ACC112 (cell line): Measurements from ENCODE around the gene TLL1.
A peak's percentile ranks its signal among the peaks of the same experiment; 100 is the strongest.

Experiments
- H2AFZ ChIP-seq: fragments of 200-600 bp; sonication (generic); one replicate; pipeline ENCODE4 v1.6.0; 2017; ENCODE audit warnings: antibody characterized with exemption, low read length; ENCODE audit not compliant: unreplicated experiment
- H3K27ac ChIP-seq: fragments of 200-600 bp; sonication (generic); 2 replicates; pipeline ENCODE4 v1.5.1; 2014; ENCODE audit warnings: low read depth, mild to moderate bottlenecking, antibody characterized with exemption, low read length, moderate library complexity
- H3K27me3 ChIP-seq: fragments of 200-600 bp; sonication (generic); 2 replicates; pipeline ENCODE4 v1.6.1; 2014; ENCODE audit warnings: mild to moderate bottlenecking, antibody characterized with exemption, low read length, moderate library complexity, mixed read lengths; ENCODE audit not compliant: insufficient read depth
- H3K36me3 ChIP-seq: fragments of 200-600 bp; sonication (generic); 2 replicates; pipeline ENCODE4 v1.6.1; 2016; ENCODE audit warnings: mild to moderate bottlenecking, antibody characterized with exemption, low read length, moderate library complexity, mixed read lengths; ENCODE audit not compliant: insufficient read depth
- H3K4me1 ChIP-seq: fragments of 200-600 bp; sonication (generic); one replicate; pipeline ENCODE4 v1.6.1; 2016; ENCODE audit warnings: low read length, mixed read lengths; ENCODE audit not compliant: insufficient read depth, unreplicated experiment, control insufficient read depth
- H3K4me3 ChIP-seq: fragments of 200-600 bp; sonication (generic); 2 replicates; pipeline ENCODE4 v1.5.1; 2014; ENCODE audit warnings: mild to moderate bottlenecking, low read depth, low read length
- H3K79me2 ChIP-seq: fragments of 200-600 bp; sonication (generic); one replicate; pipeline ENCODE4 v1.6.0; 2016; ENCODE audit warnings: low read length; ENCODE audit not compliant: control insufficient read depth, unreplicated experiment, insufficient read depth

TLL1 gene

GRCh38 chr4:166078383-166078782 lies 205.3 kb downstream of the TLL1 start:
- H3K79me2 ChIP-seq, result no peaks in the 10 kb centered on the region
- peaks cover 10% of the 10 kb centered on the region; the same call in 1 of the 2 replicates for H3K27me3 ChIP-seq
- H2AFZ ChIP-seq, result no peak overlapping the region
- H3K36me3 ChIP-seq, result no peaks in the 10 kb centered on the region
- no peak overlapping the region for H3K4me3 ChIP-seq
- no peaks in the 10 kb centered on the region for H3K4me1 ChIP-seq
- no peak overlapping the region for H3K27ac ChIP-seq

- H2AFZ ChIP-seq, result no peak overlapping the region
- no peaks in the 10 kb centered on the region for H3K79me2 ChIP-seq
- H3K4me3 ChIP-seq, result no peak overlapping the region
- H3K27ac ChIP-seq, result no peak overlapping the region
- peaks cover 10% of the 10 kb centered on the region; the same call in 1 of the 2 replicates for H3K27me3 ChIP-seq
- no peaks in the 10 kb centered on the region for H3K36me3 ChIP-seq
- no peaks in the 10 kb centered on the region for H3K4me1 ChIP-seq
These were observed 205.9 kb downstream of the TLL1 start for GRCh38 chr4:166078955-166079354.

- H3K36me3 ChIP-seq, result no peaks in the 10 kb centered on the region
These were observed 214.5 kb downstream of the TLL1 start for GRCh38 chr4:166087569-166087968.

GRCh38 chr4:166088576-166088975 lies 215.5 kb downstream of the TLL1 start:
- Histone ChIP-seq H3K36me3 (no peaks in the 10 kb centered on the region), H3K79me2 (no peaks in the 10 kb centered on the region), H3K4me3 (no peak overlapping the region), H3K27ac (no peak overlapping the region), H2AFZ (no peak overlapping the region), H3K27me3 (0 out of 2 replicates have a peak, but pooled peaks cover 5% of the 10 kb centered on the region), H3K4me1 (no peaks in the 10 kb centered on the region)

More at GRCh38 chr4:166087569-166087968, 214.5 kb downstream of the TLL1 start:
- Histone ChIP-seq H3K27ac (no peak overlapping the region), H3K79me2 (no peaks in the 10 kb centered on the region), H3K4me1 (no peaks in the 10 kb centered on the region), H3K4me3 (no peak overlapping the region), H3K27me3 (0 out of 2 replicates have a peak, but pooled peaks cover 5% of the 10 kb centered on the region), H2AFZ (no peak overlapping the region)

- H3K79me2 ChIP-seq, result no peaks in the 10 kb centered on the region
- H3K4me1 ChIP-seq, result no peaks in the 10 kb centered on the region
- H2AFZ ChIP-seq, result no peak overlapping the region
- no peaks in the 10 kb centered on the region for H3K27me3 ChIP-seq
- H3K27ac ChIP-seq, result no peak overlapping the region
- no peaks in the 10 kb centered on the region for H3K36me3 ChIP-seq
- H3K4me3 ChIP-seq, result no peak overlapping the region
These were observed 218.1 kb downstream of the TLL1 start for GRCh38 chr4:166091146-166091545.

GRCh38 chr4:166091912-166092510 lies 219.0 kb downstream of the TLL1 start:
- Histone ChIP-seq H3K4me1 (no peaks in the 10 kb centered on the region), H3K27ac (no peak overlapping the region), H3K36me3 (no peaks in the 10 kb centered on the region)

GRCh38 chr4:166092797-166093290 lies 219.8 kb downstream of the TLL1 start:
- Histone ChIP-seq H3K79me2 (no peaks in the 10 kb centered on the region), H3K4me3 (no peak overlapping the region), H2AFZ (no peak overlapping the region), H3K27ac (no peak overlapping the region), H3K4me1 (no peaks in the 10 kb centered on the region), H3K36me3 (no peaks in the 10 kb centered on the region), H3K27me3 (no peaks in the 10 kb centered on the region)

More at GRCh38 chr4:166091912-166092510, 219.0 kb downstream of the TLL1 start:
- Histone ChIP-seq H2AFZ (no peak overlapping the region), H3K4me3 (no peak overlapping the region), H3K27me3 (no peaks in the 10 kb centered on the region), H3K79me2 (no peaks in the 10 kb centered on the region)

- Histone ChIP-seq H3K4me1 (no peaks in the 10 kb centered on the region), H3K27ac (no peak overlapping the region), H2AFZ (no peak overlapping the region), H3K27me3 (no peaks in the 10 kb centered on the region), H3K79me2 (no peaks in the 10 kb centered on the region), H3K4me3 (no peak overlapping the region), H3K36me3 (no peaks in the 10 kb centered on the region)
These were observed 231.6 kb downstream of the TLL1 start for GRCh38 chr4:166104623-166105022.

GRCh38 chr4:166121897-166122296 lies 248.9 kb downstream of the TLL1 start:
- no peaks in the 10 kb centered on the region for H3K27me3 ChIP-seq
- H3K4me3 ChIP-seq, result 0 out of 2 replicates have a peak overlapping the region, but pooled peaks have one; percentile 17
- no peaks in the 10 kb centered on the region for H3K4me1 ChIP-seq

GRCh38 chr4:166123546-166123945 lies 250.5 kb downstream of the TLL1 start:
- H3K4me1 ChIP-seq, result peaks cover 5% of the 10 kb centered on the region
- no peaks in the 10 kb centered on the region for H3K36me3 ChIP-seq
- H3K27ac ChIP-seq, result no peak overlapping the region
- H3K79me2 ChIP-seq, result no peaks in the 10 kb centered on the region
- H3K4me3 ChIP-seq, result no peak overlapping the region
- H2AFZ ChIP-seq, result no peak overlapping the region
- no peaks in the 10 kb centered on the region for H3K27me3 ChIP-seq

More at GRCh38 chr4:166121897-166122296, 248.9 kb downstream of the TLL1 start:
- no peak overlapping the region for H2AFZ ChIP-seq
- no peak overlapping the region for H3K27ac ChIP-seq
- H3K36me3 ChIP-seq, result no peaks in the 10 kb centered on the region
- no peaks in the 10 kb centered on the region for H3K79me2 ChIP-seq

- Histone ChIP-seq H2AFZ (no peak overlapping the region), H3K36me3 (no peaks in the 10 kb centered on the region), H3K27me3 (0 out of 2 replicates have a peak, but pooled peaks cover 4% of the 10 kb centered on the region), H3K27ac (no peak overlapping the region), H3K79me2 (no peaks in the 10 kb centered on the region), H3K4me1 (peaks cover 5% of the 10 kb centered on the region), H3K4me3 (no peak overlapping the region)
These were observed 255.4 kb downstream of the TLL1 start for GRCh38 chr4:166128403-166128802.
